ENCODE measurements around the gene DENND1A. TPM values are rescaled to one million over a fixed set of nuclear protein-coding genes. Genes with fewer than 3 reads are reported as not detected.

DENND1A gene
- total RNA-seq, 1 donor from 2014 or later: 23.0 TPM

DNA sequence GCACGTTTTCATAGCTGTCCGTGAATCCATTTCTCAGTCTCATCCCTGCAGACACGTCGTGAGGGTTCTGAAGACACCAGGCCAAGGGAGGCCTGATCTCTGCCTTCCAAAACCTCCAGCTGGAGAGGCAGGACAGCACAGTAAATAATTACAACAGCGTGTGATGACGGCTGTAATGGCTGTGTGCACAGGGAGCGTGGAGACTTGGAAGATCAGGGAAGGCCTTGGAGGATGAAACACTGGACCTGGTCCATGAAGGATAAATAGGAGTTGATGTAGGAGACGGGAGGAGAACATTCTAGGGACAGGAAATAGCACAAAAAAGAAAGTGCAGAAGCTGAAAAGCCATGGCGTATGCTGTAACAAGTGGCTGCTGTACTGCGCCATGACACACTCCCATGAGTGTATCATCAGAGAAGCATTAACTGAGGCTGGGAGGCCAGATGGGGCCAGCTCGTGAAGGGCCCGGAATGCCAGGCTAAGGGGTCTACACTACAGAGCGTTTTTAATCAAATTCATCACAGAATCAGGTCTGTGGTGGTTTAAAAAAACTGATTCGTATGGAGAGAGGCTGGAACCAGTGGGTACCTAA, 476.8 kb downstream of the DENND1A start:
- no peaks in the 10 kb centered on the region for H3K4me1 ChIP-seq
- H3K4me3 ChIP-seq: no peak overlapping the region
- intact Hi-C loops (cut with DNase I): no loop called here
- H3K27ac ChIP-seq: no peak overlapping the region
- TF ChIP-seq, protein P1, sequence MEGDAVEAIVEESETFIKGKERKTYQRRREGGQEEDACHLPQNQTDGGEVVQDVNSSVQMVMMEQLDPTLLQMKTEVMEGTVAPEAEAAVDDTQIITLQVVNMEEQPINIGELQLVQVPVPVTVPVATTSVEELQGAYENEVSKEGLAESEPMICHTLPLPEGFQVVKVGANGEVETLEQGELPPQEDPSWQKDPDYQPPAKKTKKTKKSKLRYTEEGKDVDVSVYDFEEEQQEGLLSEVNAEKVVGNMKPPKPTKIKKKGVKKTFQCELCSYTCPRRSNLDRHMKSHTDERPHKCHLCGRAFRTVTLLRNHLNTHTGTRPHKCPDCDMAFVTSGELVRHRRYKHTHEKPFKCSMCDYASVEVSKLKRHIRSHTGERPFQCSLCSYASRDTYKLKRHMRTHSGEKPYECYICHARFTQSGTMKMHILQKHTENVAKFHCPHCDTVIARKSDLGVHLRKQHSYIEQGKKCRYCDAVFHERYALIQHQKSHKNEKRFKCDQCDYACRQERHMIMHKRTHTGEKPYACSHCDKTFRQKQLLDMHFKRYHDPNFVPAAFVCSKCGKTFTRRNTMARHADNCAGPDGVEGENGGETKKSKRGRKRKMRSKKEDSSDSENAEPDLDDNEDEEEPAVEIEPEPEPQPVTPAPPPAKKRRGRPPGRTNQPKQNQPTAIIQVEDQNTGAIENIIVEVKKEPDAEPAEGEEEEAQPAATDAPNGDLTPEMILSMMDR (IDR thresholded peaks at IDR 0.05): no peak
- ATAC-seq: no peak
- peaks cover 14% of the 10 kb centered on the region for H3K36me3 ChIP-seq
- DNase-seq: no peak
- no peaks in the 10 kb centered on the region for H3K9me3 ChIP-seq
- no peaks in the 10 kb centered on the region for H3K27me3 ChIP-seq (ENCODE audit: low read depth)

- intact Hi-C loops (cut with DNase I): no loop called here
- Histone ChIP-seq H3K4me3 (no peak overlapping the region), H3K36me3 (peaks cover 14% of the 10 kb centered on the region), H3K4me1 (no peaks in the 10 kb centered on the region), H3K27me3 (ENCODE audit: low read depth) (no peaks in the 10 kb centered on the region), H3K27ac (no peak overlapping the region), H3K9me3 (no peaks in the 10 kb centered on the region)
- ATAC-seq (no peak), DNase-seq (no peak)
- TF ChIP-seq, protein P1 (IDR thresholded peaks at IDR 0.05): no peak
Observed at GRCh38 chr9:123450996-123451395, 478.9 kb downstream of the DENND1A start.

DNA sequence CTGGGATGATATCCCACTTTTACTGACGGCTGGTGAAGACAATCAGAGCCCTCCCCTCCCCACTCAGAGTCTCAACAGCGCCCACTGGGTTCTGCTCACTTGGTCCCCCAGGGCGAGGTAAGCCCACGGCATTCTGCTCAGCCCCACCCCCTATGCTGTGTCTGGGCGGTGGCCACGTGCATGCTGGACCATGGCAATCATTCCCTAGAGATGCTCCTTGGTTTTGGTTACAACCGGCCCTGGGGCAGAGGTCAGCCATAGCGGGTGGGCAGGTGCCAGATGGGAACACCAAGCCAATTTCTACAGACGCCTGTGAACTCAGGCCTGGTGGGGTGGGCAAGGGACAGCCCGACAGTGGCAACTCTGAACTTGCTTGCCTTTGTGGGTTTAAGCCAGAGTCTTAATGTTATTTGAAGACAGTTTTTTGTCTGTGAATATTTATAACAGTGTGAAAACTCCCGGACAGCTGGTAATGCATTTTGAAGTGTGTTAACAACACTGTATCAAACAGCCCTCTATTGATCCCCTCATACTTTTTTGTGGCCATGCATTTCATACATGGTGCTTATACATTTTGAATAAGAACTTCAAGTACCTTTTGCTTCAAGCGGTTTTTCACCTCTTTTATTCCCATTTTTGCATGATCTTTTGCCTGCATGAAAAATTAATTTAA, 479.7 kb downstream of the DENND1A start:
- no peak overlapping the region for H3K27ac ChIP-seq
- intact Hi-C loops (cut with DNase I): no loop called here
- no peaks in the 10 kb centered on the region for H3K27me3 ChIP-seq (ENCODE audit: low read depth)
- no peak overlapping the region for H3K4me3 ChIP-seq
- H3K4me1 ChIP-seq: no peaks in the 10 kb centered on the region
- TF ChIP-seq, protein P1 (IDR thresholded peaks at IDR 0.05): no peak
- ATAC-seq (no peak), DNase-seq (no peak)
- peaks cover 11% of the 10 kb centered on the region for H3K36me3 ChIP-seq
- no peaks in the 10 kb centered on the region for H3K9me3 ChIP-seq

- Histone ChIP-seq H3K9me3 (no peaks in the 10 kb centered on the region), H3K27me3 (ENCODE audit: low read depth) (no peaks in the 10 kb centered on the region), H3K27ac (no peak overlapping the region), H3K4me3 (no peak overlapping the region), H3K4me1 (no peaks in the 10 kb centered on the region), H3K36me3 (peaks cover 7% of the 10 kb centered on the region)
- intact Hi-C loops (cut with DNase I): no loop called here
- TF ChIP-seq, protein P1 (IDR thresholded peaks at IDR 0.05): no peak
- ATAC-seq: no peak
- no peak for DNase-seq
Observed at GRCh38 chr9:123447934-123448646, 481.8 kb downstream of the DENND1A start.

- ATAC-seq (no peak), DNase-seq (no peak)
- H3K4me3 ChIP-seq: no peak overlapping the region
- no peaks in the 10 kb centered on the region for H3K27me3 ChIP-seq (ENCODE audit: low read depth)
- no peaks in the 10 kb centered on the region for H3K9me3 ChIP-seq
- H3K36me3 ChIP-seq: no peaks in the 10 kb centered on the region
- no peaks in the 10 kb centered on the region for H3K4me1 ChIP-seq
- no peak overlapping the region for H3K27ac ChIP-seq
- TF ChIP-seq, protein P1 (IDR thresholded peaks at IDR 0.05): no peak
- intact Hi-C loops (cut with DNase I): no loop called here
Observed at GRCh38 chr9:123445981-123446610, 483.8 kb downstream of the DENND1A start.

Measured in lower lobe of right lung (tissue), 2 donors.